AG10803 (cell line): ENCODE data around the gene CD109.
"Not testable (repeated sequence)": the region's sequence is repeated elsewhere in the genome, so short reads cannot be mapped to it uniquely, and the experiment has no call there.

Experiments used
- DNase-seq: peaks from one replicate; pipeline ENCODE4 v3.0.0; 2010; ENCODE audit warnings: low read depth
- H3K4me3 ChIP-seq: 2 replicates; pipeline ENCODE4 v1.5.1; 2011; ENCODE audit warnings: mild to moderate bottlenecking, low read length, control low read depth
- CTCF ChIP-seq: conservative IDR thresholded peaks from 2 replicates; pipeline ENCODE4 v1.5.1; 2011; ENCODE audit warnings: mild to moderate bottlenecking, low read length, control low read depth, inconsistent platforms

CD109 gene

GRCh38 chr6:73719046-73719445, 23.0 kb downstream of the CD109 start:
- TF ChIP-seq CTCF = no peak
- no peak for DNase-seq
- H3K4me3 ChIP-seq = no peak overlapping the region

GRCh38 chr6:73722318-73723060, 26.5 kb downstream of the CD109 start:
- TF ChIP-seq CTCF = no peak
- DNase-seq = peak; percentile 89
- H3K4me3 ChIP-seq = no peak overlapping the region

- not testable (repeated sequence) for H3K4me3 ChIP-seq, DNase-seq
Measured at GRCh38 chr6:73723480-73723879, 27.5 kb downstream of the CD109 start.

GRCh38 chr6:73724389-73724788, 28.4 kb downstream of the CD109 start:
- no peak overlapping the region for H3K4me3 ChIP-seq
- no peak for DNase-seq
- no peak for TF ChIP-seq CTCF

- H3K4me3 ChIP-seq, DNase-seq: not testable (repeated sequence)
Measured at GRCh38 chr6:73725192-73725591, 29.2 kb downstream of the CD109 start.

- no peak for DNase-seq
- no peak overlapping the region for H3K4me3 ChIP-seq
- TF ChIP-seq CTCF = no peak
Measured at GRCh38 chr6:73727114-73727513, 31.1 kb downstream of the CD109 start.

GRCh38 chr6:73728548-73729205, 32.7 kb downstream of the CD109 start:
- no peak overlapping the region for H3K4me3 ChIP-seq
- TF ChIP-seq CTCF = no peak
- no peak for DNase-seq

GRCh38 chr6:73731285-73731684, 35.3 kb downstream of the CD109 start:
- DNase-seq = no peak
- no peak overlapping the region for H3K4me3 ChIP-seq
- no peak for TF ChIP-seq CTCF
